DMS 273 (cell line): ENCODE data around the gene GNAS.
"Not testable (repeated sequence)": the region's sequence is repeated elsewhere in the genome, so short reads cannot be mapped to it uniquely, and the experiment has no call there.

ENCODE experiments used
- DNase-seq: peaks from one replicate; lab custom pipeline; 2025; ENCODE audit not compliant: unreplicated experiment; lab: John Stamatoyannopoulos, UW

GNAS gene

DNA sequence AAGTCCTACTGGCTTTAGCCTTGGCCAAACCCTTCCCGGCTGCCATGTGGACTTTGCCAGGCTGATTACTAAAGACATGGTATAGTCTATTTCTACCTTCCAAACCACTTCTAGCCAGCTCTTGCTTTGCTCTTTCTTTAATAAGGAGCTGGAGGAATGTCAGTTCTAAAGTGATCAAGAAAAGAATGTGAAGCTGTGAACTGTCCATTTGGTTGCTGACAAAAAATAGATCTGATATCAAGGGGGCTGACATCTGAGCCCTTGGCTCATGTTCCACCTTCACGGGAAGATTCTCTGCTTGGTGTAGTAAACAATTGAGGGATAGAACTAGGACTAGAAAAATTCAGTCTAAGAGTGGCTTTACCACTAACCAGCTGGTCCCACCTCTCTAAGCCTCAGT is 24.4 kb upstream of the GNAS start:
- no peak for DNase-seq

GRCh38 chr20:58828804-58829203 is 23.7 kb upstream of the GNAS start:
- not testable (repeated sequence) for DNase-seq

- DNase-seq: peak; percentile 58
These were observed 23.0 kb upstream of the GNAS start for GRCh38 chr20:58829531-58829941.

DNA sequence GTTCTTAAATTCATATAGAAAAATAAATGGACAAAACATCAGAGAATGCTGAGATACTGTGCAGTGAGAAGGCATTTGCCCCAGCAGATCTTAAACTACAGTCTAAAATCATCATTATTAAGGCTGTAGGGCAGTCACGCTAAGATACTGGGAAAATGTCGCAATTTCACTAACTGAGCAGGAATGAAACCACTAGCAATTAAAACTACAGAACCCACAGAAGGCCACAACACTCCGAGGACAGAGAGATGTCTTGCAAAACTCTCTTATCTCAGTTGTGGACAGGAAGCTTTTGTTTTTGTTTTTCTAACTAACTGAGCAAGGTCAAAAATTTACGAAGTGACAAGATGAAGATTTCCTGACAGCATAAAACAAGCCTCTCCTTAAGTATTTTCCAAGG is 20.1 kb upstream of the GNAS start:
- no peak for DNase-seq

DNA sequence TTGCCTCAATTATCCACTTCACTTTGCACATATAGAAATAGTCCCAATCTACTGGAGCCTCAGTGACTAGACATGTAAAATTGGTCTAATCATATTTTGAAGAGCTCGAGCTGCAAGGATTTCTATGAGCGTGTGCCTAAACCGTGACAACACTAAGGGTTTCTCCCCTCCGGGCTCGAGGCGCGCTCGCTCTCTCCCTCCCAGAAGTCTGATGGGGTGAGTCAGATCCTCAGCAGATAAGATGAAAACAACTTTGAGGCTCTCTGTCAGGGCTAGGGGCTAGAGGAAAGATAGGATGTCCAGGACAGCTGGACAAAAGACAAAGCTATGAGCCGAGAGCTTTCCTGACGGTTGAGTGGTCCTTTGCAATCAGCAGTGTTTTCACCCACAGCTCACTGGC is 18.6 kb upstream of the GNAS start:
- DNase-seq: no peak

- no peak for DNase-seq
These were observed 17.3 kb upstream of the GNAS start for GRCh38 chr20:58835231-58835630.

DNA sequence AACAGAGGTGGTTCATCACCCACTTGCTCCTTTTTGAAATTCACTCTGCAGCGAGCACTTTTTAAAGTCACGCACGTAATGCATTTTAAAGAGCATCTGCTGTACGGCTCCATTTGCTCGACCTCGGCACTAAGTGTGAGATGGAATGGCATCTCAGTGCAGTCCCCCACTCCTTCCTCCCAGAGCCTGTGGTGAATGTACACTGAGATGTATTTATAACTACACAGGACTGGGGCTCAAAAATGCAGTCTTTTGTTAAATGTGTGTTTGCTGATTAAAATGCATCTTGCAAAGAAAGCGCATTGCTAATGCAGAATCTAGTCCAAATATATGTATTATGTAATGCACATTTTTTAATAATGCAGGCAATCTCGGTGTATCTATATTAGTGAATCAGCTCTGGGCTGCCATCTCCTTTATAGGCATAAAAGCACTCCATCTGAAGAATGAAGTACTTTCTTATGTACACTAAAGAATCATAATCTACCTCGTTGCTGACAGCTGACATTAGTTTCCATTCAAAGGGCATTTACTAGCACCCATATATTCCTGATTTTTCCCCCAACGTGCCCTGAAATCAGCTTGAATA is 15.8 kb upstream of the GNAS start:
- DNase-seq: no peak

GRCh38 chr20:58837717-58838116 is 14.8 kb upstream of the GNAS start:
- no peak for DNase-seq

GRCh38 chr20:58838174-58838573 is 14.3 kb upstream of the GNAS start:
- DNase-seq: peak; percentile 8

DNA sequence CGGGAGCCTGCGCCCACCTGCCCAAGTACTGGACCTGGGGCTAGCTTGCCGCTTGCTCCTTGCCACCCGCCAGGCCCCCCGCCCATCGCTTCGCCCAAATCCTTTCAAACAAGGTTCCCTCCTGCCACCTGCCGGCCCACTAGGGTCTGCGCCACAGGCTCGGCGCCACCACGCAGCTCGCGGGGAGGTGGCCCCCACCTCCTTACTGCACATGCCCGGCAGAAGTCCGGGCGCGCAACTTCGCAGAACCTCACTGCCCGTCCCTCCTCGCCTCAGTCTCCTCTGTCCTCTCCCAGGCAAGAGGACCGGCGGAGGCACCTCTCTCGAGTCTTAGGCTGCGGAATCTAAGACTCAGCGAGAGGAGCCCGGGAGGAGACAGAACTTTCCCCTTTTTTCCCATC is 13.0 kb upstream of the GNAS start:
- peak; percentile 83 for DNase-seq

DNA sequence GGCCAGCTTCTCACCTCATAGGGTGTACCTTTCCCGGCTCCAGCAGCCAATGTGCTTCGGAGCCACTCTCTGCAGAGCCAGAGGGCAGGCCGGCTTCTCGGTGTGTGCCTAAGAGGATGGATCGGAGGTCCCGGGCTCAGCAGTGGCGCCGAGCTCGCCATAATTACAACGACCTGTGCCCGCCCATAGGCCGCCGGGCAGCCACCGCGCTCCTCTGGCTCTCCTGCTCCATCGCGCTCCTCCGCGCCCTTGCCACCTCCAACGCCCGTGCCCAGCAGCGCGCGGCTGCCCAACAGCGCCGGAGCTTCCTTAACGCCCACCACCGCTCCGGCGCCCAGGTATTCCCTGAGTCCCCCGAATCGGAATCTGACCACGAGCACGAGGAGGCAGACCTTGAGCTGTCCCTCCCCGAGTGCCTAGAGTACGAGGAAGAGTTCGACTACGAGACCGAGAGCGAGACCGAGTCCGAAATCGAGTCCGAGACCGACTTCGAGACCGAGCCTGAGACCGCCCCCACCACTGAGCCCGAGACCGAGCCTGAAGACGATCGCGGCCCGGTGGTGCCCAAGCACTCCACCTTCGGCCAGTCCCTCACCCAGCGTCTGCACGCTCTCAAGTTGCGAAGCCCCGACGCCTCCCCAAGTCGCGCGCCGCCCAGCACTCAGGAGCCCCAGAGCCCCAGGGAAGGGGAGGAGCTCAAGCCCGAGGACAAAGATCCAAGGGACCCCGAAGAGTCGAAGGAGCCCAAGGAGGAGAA is 12.3 kb upstream of the GNAS start:
- peak; percentile 61 for DNase-seq

GRCh38 chr20:58840816-58841538 is 11.5 kb upstream of the GNAS start:
- DNase-seq: peak; percentile 56

DNA sequence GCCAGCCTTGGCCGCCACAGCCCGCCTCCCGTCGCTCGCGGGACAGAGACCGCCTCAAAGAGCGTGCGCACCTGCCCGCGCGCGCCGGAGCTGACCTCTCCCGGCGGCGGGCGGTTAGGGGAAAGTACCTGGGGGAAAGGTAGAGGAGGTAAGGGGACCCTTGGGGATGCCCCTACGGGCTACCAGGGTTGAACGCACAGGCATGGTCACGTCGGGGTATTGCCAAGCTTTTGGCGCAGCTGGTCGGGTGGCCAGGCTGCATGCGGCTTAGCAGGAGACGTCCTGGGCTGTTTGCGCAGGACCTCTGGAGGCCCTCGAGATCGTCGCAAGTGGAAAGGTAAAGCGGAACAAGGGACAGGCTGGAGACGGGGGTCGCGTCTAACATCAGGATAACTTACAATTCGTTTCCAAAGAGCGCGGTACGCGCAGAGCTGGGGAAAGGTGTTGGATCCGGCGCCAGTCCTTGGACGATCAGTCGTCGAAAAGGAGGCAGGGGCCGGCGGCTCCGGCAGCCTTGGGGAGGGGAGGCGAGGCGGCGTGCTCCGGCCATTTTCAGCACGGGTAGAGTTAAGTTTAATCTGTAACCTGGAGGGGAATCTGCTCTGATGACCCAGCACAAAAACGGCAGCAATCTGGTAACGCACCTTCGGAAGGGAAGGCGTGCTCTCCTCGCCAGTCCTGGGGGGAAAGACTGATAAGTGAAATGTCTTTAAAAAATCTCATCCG is 10.8 kb upstream of the GNAS start:
- peak; percentile 38 for DNase-seq

- no peak for DNase-seq
These were observed 10.2 kb upstream of the GNAS start for GRCh38 chr20:58842276-58842675.

DNA sequence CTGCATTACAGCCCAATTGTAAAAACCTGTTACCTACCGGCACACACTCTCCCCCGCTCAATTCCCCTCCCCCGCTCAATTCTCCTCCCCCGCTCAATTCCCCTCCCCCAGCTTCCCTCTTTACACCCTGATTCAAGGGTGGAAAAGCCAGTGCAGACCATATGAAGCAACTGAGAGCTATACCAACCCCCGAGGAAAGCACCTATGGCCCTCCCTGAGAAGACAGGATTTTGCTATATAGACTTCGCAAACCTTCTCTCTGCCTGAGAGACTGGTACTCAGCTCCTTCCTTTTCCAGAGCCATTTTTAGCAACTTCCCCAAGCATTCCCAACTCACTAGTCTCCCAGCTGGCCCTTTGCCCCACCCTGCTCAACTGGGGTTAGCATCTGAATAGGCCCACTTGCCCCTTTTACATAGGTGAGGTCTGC is 9.4 kb upstream of the GNAS start:
- no peak for DNase-seq

- DNase-seq: no peak
These were observed 6.8 kb upstream of the GNAS start for GRCh38 chr20:58845706-58846105.

- no peak for DNase-seq
These were observed 5.1 kb upstream of the GNAS start for GRCh38 chr20:58847463-58847862.

DNA sequence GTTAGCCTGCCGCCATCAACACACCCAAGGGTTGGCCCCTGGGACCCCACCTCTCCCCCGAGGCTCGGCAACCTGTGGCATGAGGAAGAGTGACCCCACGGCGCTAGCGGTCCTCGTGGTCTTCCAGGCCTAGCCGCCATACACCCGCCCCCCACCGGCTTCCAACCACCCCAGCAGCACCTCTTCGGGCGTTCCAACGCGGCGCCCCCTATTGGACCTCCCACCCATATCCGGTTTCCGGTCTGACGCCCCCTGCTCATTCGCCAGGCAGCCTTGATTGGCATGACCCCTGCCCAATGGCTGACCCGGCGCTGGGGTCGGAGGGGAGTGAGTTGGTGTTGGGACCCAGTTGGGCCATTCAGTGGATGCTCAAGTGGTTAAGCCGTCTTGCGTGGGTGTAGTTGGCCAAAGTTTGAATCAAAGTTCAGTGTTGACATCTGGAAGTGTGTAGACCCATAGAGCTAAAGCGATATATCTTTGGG is 1.8 kb upstream of the GNAS start, which contains the start of gene GNAS-AS1:
GNAS-AS1 (minus strand) TSS at position 210 of the 482 bp plus-strand sequence.
- DNase-seq: no peak

GRCh38 chr20:58851221-58851968 is 1.1 kb upstream of the GNAS start:
- DNase-seq: no peak

DNA sequence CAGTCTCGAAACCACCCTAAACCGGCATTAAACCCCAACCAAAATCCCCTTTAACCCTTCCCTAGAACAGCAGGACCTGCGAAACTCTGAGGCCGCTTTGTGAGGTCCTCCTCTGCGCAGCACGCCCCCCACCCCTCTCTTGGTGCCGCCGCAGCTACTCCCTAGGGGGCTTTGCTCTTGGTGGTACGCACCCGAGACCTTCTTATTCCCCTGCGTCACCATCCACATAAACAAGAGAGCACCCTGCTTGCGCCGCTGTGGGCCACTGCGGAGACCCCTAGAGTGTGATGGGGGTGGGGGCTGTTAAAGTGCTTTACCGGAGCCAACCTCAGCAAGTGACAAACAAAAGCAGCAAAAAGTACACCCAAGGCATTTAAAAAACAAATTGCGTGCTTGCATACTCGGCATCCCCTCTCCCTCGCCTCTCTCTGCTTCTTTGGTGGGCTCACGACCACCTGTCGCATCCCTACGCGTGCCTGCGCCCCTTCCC is 502 bp upstream of the GNAS start:
- no peak for DNase-seq
